GM18861 (cell line): ENCODE data around the gene RASSF7.

ENCODE experiments used
- ATAC-seq: cut with Tn5 transposase; IDR thresholded peaks from one replicate; pipeline ENCODE4 v1.9.1; 2021; ENCODE audit not compliant: unreplicated experiment

The RASSF7 gene

GRCh38 chr11:607020-607780, 46.4 kb downstream of the RASSF7 start:
- ATAC-seq = no peak

- ATAC-seq = no peak
These were observed 47.3 kb downstream of the RASSF7 start for GRCh38 chr11:607971-608659.

GRCh38 chr11:608791-609251, 48.1 kb downstream of the RASSF7 start:
- ATAC-seq = no peak

- ATAC-seq = no peak
These were observed 48.6 kb downstream of the RASSF7 start for GRCh38 chr11:609341-609811.

GRCh38 chr11:610146-610801, 49.5 kb downstream of the RASSF7 start:
- ATAC-seq = no peak

- ATAC-seq = no peak
These were observed 50.5 kb downstream of the RASSF7 start for GRCh38 chr11:611001-611996.

- no peak for ATAC-seq
These were observed 51.6 kb downstream of the RASSF7 start for GRCh38 chr11:612201-612960.

GRCh38 chr11:612961-613300, 52.2 kb downstream of the RASSF7 start:
- ATAC-seq = no peak

- ATAC-seq = no peak
These were observed 52.7 kb downstream of the RASSF7 start for GRCh38 chr11:613369-613968.
